Spleen (tissue), 11 donors: ENCODE measurements around the gene DEK. TPM values are rescaled to one million over a fixed set of nuclear protein-coding genes. Genes with fewer than 3 reads are reported as not detected.

Source experiments
- DNase-seq: peaks from one replicate; pipeline ENCODE4 v3.0.0-alpha.2; 2020
- H3K27ac ChIP-seq, 8 donors: fragments of 200-600 bp; sonication (generic) in 7 of 8; 1 replicate in 4 of 8; 2 replicates in 4 of 8; pipeline versions ENCODE4 v1.5.0 to v1.8.0; 2016 to 2021; ENCODE audit warnings: inconsistent platforms in 4 of 8, mild to moderate bottlenecking in 4 of 8, moderate library complexity in 1 of 8
- H3K27me3 ChIP-seq, 7 donors: fragments of 200-600 bp; sonication (generic) in 6 of 7; replicated peaks in 1 of 7; 1 replicate in 4 of 7; 2 replicates in 3 of 7; pipeline versions ENCODE4 v1.5.0 to v1.8.0; 2016 to 2021; ENCODE audit warnings: inconsistent platforms in 3 of 7, mild to moderate bottlenecking in 1 of 7
- H3K36me3 ChIP-seq, 6 donors: fragments of 200-600 bp; sonication (generic) in 5 of 6; 1 replicate in 4 of 6; 2 replicates in 2 of 6; pipeline versions ENCODE4 v1.5.0 to v1.8.0; 2016 to 2021; ENCODE audit warnings: inconsistent platforms in 2 of 6
- H3K4me1 ChIP-seq, 6 donors: fragments of 200-600 bp; sonication (generic) in 5 of 6; 1 replicate in 3 of 6; 2 replicates in 3 of 6; pipeline versions ENCODE4 v1.5.0 to v1.8.0; 2016 to 2021; ENCODE audit warnings: inconsistent platforms in 3 of 6
- H3K4me3 ChIP-seq, 8 donors: fragments of 200-600 bp; sonication (generic) in 7 of 8; 1 replicate in 4 of 8; 2 replicates in 4 of 8; pipeline versions ENCODE4 v1.5.0 to v1.8.0; 2016 to 2021; ENCODE audit warnings: inconsistent platforms in 4 of 8, mild to moderate bottlenecking in 4 of 8, moderate library complexity in 2 of 8
- H3K9me3 ChIP-seq, 8 donors: fragments of 200-600 bp; sonication (generic) in 7 of 8; 1 replicate in 4 of 8; 2 replicates in 4 of 8; pipeline versions ENCODE4 v1.5.0 to v1.8.0; 2016 to 2021; ENCODE audit warnings: inconsistent platforms in 4 of 8
- CTCF ChIP-seq, 11 experiments: fragments of 200-600 bp in 7 of 11; fragments of 450-650 bp in 4 of 11; sonication (generic) in 4 of 11; IDR thresholded peaks in 8 of 11; conservative IDR thresholded peaks in 3 of 11; 1 replicate in 7 of 11; 2 replicates in 4 of 11; pipeline versions ENCODE4 v1.4.0 to v1.8.0; 2016 to 2021; ENCODE audit warnings: antibody characterized with exemption in 11 of 11, inconsistent platforms in 4 of 11, mild to moderate bottlenecking in 1 of 11
- POLR2A ChIP-seq, 3 donors: fragments of 450-650 bp; IDR thresholded peaks; one replicate each; pipeline ENCODE4 v1.5.1; 2017; ENCODE audit warnings: antibody characterized with exemption in 3 of 3, mild to moderate bottlenecking in 1 of 3
- POLR2AphosphoS5 ChIP-seq, 3 donors: sonication (generic); formaldehyde crosslinking; IDR thresholded peaks; one replicate each; pipeline ENCODE4 v1.5.1; 2017; ENCODE audit warnings: antibody characterized with exemption in 3 of 3
- WGBS, 5 donors: extraction: QIAGEN DNeasy Blood & Tissue Kit in 3 of 5; methylation state at CpG; one replicate each; pipeline versions ENCODE4 v1.1.5 to v1.1.7; 2013 to 2018; 5-methylcytosine and 5-hydroxymethylcytosine counted together
- intact Hi-C: fragments of 100-400 bp; cut with DNase I; formaldehyde crosslinking; loops from one replicate; pipeline ENCODE4 v1.15.0; 2023; ENCODE audit warnings: low total_unique reads
- polyA plus RNA-seq, 3 donors: library from polyadenylated mRNA; stranded (reverse); fragments of 200-250 nt; gene quantifications; one replicate each; pipeline ENCODE4 v1.2.1, GENCODE V29; 2013
- total RNA-seq, 7 donors: library from RNA; depleted of rRNA in 3 of 7; stranded (reverse); fragments of >200 nt in 3 of 7; fragmentation: NEBNext Ultra II Directional in 4 of 7; extraction: Animal tissue kit (Norgen Biotek cat#: 25700) in 4 of 7; gene quantifications; one replicate each; pipeline versions ENCODE4 v1.1.0 to v1.2.1, GENCODE V29; 2016 to 2021
- donor health status: healthy with polysubstance abuse.
- donor health status: DM: no; HTN: no; CAD: no; lungs with moderate emphysema.
- donor health status: DM: no; HTN: no; CAD: no.
- donor health status: Bipolar disorder and iron deficiency.
- donor health status: healthy.
- donor health status: DM: no; HTN: no; CAD: no.
- donor health status: DM: yes; HTN: yes; CAD: no.

DEK gene
- total and polyA plus RNA-seq, 10 donors, result 27.4 to 133 (median 73.9) TPM

- no peak for DNase-seq
- TF ChIP-seq POLR2A (IDR thresholded peaks at IDR 0.05) (no peak), POLR2AphosphoS5 (IDR thresholded peaks at IDR 0.05) (no peak), CTCF (IDR thresholded peaks at IDR 0.05 in 8 of 11, conservative IDR thresholded peaks at IDR 0.05 in 3 of 11) (no peak)
- H3K4me1 ChIP-seq, result peaks cover 0 to 1% (median 0%) of the 10 kb centered on the region in 6 donors
- intact Hi-C loops, result no loop called here
- H3K4me3 ChIP-seq, result no peak overlapping the region
- H3K27ac ChIP-seq, result no peak overlapping the region
- no peaks in the 10 kb centered on the region for H3K9me3 ChIP-seq
- peaks cover 0 to 99% (median 54%) of the 10 kb centered on the region in 6 donors for H3K36me3 ChIP-seq
- no peaks in the 10 kb centered on the region for H3K27me3 ChIP-seq
- 91 to 97% (median 91%) methylated on average over 4 of the region's 4 CpGs for WGBS, 5 donors
These were observed 43.1 kb downstream of the DEK start for GRCh38 chr6:18221288-18221615.

DNA sequence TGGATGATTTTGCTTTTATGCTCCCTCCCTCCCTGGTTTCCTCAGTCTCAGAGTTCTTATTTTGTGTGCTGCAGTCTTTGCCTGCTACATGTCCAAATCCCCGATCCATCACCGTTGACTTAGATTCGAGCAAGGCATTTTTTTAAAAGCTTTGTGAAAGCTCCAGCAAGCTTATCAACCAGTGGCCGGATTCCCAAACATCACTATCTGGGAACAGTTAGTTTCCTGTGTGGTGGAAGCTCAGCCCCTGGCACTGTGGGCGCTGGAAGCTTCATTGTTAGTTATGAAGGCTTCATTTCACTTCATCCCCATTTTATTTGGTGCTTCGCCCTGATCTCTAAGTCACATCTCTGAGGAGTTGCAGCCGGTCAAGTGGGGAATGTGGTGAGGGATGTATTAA is 44.7 kb downstream of the DEK start:
- Histone ChIP-seq H3K4me3 (no peak overlapping the region), H3K36me3 (peaks cover 0 to 98% (median 45%) of the 10 kb centered on the region in 6 donors), H3K27ac (no peak overlapping the region), H3K4me1 (peaks cover 0 to 18% (median 15%) of the 10 kb centered on the region in 6 donors), H3K27me3 (no peaks in the 10 kb centered on the region), H3K9me3 (no peaks in the 10 kb centered on the region)
- TF ChIP-seq POLR2A (IDR thresholded peaks at IDR 0.05) (no peak), POLR2AphosphoS5 (IDR thresholded peaks at IDR 0.05) (no peak), CTCF (IDR thresholded peaks at IDR 0.05 in 8 of 11, conservative IDR thresholded peaks at IDR 0.05 in 3 of 11) (no peak)
- intact Hi-C loops, result no loop called here
- WGBS, 5 donors, result 81 to 92% (median 87%) methylated on average over 7 of the region's 7 CpGs
- no peak for DNase-seq

GRCh38 chr6:18218233-18218632 is 46.1 kb downstream of the DEK start:
- H3K4me1 ChIP-seq, result peaks cover 0 to 30% (median 16%) of the 10 kb centered on the region in 6 donors
- intact Hi-C loops, result no loop called here
- H3K4me3 ChIP-seq, result no peak overlapping the region
- H3K36me3 ChIP-seq, result peaks cover 0 to 98% (median 42%) of the 10 kb centered on the region in 6 donors
- H3K9me3 ChIP-seq, result no peaks in the 10 kb centered on the region
- H3K27me3 ChIP-seq, result no peaks in the 10 kb centered on the region
- 90 to 98% (median 93%) methylated on average over 3 of the region's 3 CpGs for WGBS, 5 donors
- H3K27ac ChIP-seq, result no peak overlapping the region
- TF ChIP-seq POLR2AphosphoS5 (IDR thresholded peaks at IDR 0.05), result no peak
- TF ChIP-seq POLR2A (IDR thresholded peaks at IDR 0.05), result no peak
- TF ChIP-seq CTCF (IDR thresholded peaks at IDR 0.05 in 8 of 11, conservative IDR thresholded peaks at IDR 0.05 in 3 of 11), result no peak
- DNase-seq, result no peak

DNA sequence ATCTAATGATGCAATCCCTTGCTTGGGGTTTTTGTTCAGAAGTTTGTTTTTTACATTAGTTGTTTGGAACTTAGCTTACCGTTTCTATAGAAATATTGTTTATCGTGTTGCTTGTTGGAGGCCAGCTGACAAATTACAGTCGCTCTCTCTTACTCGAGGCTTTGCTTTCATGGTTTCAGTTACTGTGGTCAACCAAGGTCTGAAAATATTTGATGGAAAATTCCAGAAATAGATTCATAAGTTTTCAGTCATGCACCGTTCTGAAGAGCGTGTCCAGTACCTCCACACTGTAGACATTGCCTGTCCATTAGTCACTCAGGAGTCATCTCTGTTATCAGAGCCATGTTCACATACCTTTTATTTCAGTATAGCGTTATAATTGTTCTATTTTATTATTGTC is 47.9 kb downstream of the DEK start:
- H3K4me3 ChIP-seq, result no peak overlapping the region
- DNase-seq, result no peak
- no peaks in the 10 kb centered on the region for H3K9me3 ChIP-seq
- H3K27me3 ChIP-seq, result no peaks in the 10 kb centered on the region
- H3K27ac ChIP-seq, result peak overlapping the region in 2 of 8 donors; percentile 73 to 83
- no peak for TF ChIP-seq POLR2A (IDR thresholded peaks at IDR 0.05)
- no peak for TF ChIP-seq CTCF (IDR thresholded peaks at IDR 0.05 in 8 of 11, conservative IDR thresholded peaks at IDR 0.05 in 3 of 11)
- no peak for TF ChIP-seq POLR2AphosphoS5 (IDR thresholded peaks at IDR 0.05)
- intact Hi-C loops, result no loop called here
- 70 to 85% (median 83%) methylated on average over 7 of the region's 7 CpGs for WGBS, 5 donors
- H3K4me1 ChIP-seq, result peaks cover 0 to 30% (median 16%) of the 10 kb centered on the region in 6 donors
- peaks cover 0 to 98% (median 39%) of the 10 kb centered on the region in 6 donors for H3K36me3 ChIP-seq
